GM19468 (cell line): ENCODE measurements around the gene ZSCAN18.

Experiments used
- ATAC-seq: cut with Tn5 transposase; IDR thresholded peaks from one replicate; pipeline ENCODE4 v1.9.1; 2021; ENCODE audit warnings: mild to moderate bottlenecking, moderate library complexity, moderate number of reproducible peaks; ENCODE audit not compliant: unreplicated experiment; ENCODE audit errors: extremely low read depth

ZSCAN18 gene

DNA sequence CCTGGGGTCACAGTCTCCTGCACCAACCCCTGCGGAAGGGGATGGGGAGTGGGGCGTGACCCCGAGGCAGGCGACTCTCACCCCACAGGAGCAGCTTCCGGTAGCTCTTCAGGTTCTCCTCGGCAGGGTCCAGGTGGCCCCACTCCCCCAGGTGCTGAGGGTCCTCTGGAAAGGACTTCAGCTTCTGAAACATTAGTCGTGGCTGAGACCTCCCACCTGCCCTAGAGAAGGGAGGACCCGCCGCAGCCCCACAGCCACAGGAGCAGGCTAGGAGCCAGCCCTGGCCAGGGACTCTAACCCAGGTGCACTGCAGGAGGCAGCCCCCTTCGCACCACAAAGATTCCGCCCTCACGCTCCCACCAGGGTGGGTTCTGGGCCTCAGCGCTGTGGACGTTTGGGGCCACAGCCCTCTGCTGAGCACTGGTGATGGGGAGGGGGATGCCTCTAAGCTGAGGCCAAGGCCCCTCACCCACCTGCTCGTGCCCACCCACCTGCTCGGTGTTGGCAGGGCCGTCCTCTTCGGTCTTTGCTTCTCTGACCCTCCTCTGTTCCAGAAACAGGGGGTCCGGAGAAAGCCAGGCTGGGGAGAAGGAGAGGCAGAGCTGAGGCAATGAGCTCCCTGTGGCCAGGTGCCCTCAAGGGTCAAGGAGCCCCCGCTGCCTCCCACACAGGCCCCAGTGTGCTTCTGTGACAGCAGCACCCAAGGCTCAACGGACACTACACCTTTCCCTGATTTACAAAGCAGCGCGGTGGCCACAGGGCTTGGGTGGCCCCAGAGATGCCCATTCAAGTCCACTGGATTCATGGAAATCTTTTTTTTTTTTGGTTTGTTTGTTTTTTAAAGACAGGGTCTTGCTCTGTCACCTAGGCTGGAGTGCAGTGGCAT is 11.0 kb downstream of the ZSCAN18 start:
- ATAC-seq: no peak

GRCh38 chr19:58085348-58085875 is 12.6 kb downstream of the ZSCAN18 start:
- no peak for ATAC-seq

GRCh38 chr19:58084596-58085347 is 13.3 kb downstream of the ZSCAN18 start:
- ATAC-seq: no peak

DNA sequence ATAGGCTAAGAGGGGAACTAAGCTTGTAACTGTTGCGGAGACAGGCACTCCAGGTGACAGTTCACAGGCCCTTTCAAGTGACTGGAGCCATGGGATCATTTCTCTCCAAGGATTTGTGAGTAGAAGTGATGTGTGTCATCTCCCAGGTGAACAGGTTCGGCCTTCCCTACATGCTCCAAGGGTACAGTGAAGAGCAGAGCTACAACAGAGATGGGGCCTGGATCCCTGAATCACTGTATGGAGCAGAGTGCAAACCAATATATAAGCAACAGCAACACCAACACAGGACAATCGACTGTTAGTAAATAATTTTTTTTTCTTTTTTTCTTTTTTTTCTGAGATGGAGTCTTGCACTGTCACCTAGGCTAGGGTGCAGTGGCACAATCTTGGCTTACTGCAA is 15.0 kb downstream of the ZSCAN18 start:
- no peak for ATAC-seq

DNA sequence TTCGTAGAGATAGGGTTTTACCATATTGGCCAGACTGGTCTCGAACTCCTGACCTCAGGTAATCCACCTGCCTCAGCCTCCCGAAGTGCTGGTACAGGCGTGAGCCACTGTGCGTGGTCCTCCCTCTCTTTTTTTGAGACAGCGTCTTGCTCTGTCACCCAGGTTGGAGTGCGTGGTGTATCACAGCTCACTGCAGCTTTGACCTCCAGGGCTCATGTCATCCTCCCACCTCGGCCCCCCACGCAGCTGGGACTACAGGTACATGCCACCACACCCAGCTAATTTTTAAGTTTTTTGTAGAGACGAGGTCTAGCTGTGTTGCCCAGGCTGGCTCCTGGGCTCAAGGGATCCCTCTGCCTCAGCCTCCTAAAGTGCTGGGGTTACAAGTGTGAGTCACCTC is 18.2 kb downstream of the ZSCAN18 start:
- no peak for ATAC-seq

- ATAC-seq: no peak
Observed at GRCh38 chr19:58067240-58067912, 30.7 kb downstream of the ZSCAN18 start.

DNA sequence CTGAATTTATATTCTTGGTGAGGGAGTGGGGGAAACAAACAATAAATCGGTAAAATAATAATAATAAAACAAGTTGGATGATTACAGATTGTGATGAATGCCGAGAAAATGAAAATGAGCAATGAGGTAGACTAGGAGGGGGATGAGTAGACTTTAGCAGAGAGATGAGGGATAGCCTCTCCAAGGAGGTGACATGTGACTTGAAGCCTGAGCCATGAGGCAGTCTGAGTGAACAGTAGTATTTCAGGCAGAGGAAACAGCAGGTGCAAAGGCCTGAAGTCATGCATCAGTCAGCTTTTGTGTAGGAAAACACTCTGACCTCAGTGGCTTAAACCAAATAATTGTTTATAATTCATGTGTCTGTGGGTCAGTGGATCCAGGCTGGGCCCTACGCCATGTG is 34.3 kb downstream of the ZSCAN18 start:
- no peak for ATAC-seq

GRCh38 chr19:58060231-58060630 is 37.8 kb downstream of the ZSCAN18 start:
- ATAC-seq: no peak

- no peak for ATAC-seq
Observed at GRCh38 chr19:58059671-58060078, 38.4 kb downstream of the ZSCAN18 start.

GRCh38 chr19:58059003-58059670 is 38.9 kb downstream of the ZSCAN18 start, which contains the start of gene ZNF135:
Gene ZNF135 (plus strand): TSS chr19:58059282. CDS start chr19:58060003, 721 bp downstream.
- no peak for ATAC-seq

DNA sequence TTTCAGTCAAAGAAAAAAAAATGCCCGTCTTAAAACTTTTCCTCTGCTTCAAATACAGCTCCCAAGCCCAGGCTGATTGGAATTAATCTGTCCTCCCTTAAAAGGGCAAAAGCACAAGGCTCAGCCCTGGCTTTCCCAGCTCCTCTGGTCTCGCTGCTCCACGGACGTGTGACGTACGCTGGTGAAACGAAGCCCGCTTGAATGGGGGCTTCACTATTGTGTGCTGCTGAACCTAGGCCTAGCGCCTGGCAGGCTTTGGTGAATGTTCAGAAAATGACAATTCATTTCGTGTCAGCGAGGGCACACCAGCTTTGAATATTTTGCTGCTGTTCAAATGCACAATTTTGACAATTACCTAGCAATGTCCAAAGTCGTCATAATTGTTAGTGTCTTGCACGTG is 39.6 kb downstream of the ZSCAN18 start:
- ATAC-seq: no peak

DNA sequence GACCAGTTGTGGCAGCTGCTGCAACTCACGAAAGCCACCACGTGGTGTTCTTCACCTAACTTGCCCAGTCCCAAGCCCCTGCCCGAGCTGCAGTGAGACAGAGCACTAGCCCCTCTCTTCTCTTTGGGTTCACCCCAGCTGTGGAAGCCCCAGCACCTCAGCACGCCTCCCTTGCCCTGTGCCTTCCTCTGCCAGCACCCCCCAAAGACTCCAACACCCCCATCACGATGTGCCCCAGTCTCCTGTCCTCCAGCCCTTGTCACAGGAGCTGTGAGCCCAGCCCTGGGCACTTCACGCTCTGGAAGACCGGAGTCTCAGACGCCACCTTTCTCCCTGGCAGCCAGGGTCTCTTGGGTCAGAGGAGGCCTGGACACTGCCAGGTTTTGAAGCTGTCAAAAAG is 41.2 kb downstream of the ZSCAN18 start:
- no peak for ATAC-seq

DNA sequence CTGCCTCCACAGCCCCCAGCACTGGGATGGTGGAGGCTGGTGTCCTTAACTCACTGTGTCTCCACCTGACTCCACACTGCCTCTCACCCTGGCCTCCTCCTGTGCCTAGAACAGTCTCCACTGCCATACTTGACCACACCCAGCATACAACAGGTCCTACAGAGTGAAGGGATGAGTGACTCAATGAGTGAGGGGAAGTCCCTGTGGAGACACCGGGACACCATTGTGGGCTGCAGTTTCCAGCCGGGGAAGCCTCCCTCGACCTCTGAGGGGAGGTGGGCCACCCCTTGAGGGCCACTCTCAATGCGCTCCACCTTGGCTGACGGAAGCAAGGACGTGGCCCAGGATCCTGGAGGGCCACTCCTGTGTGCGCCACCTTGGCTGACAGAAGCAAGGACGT is 41.8 kb downstream of the ZSCAN18 start:
- no peak for ATAC-seq

DNA sequence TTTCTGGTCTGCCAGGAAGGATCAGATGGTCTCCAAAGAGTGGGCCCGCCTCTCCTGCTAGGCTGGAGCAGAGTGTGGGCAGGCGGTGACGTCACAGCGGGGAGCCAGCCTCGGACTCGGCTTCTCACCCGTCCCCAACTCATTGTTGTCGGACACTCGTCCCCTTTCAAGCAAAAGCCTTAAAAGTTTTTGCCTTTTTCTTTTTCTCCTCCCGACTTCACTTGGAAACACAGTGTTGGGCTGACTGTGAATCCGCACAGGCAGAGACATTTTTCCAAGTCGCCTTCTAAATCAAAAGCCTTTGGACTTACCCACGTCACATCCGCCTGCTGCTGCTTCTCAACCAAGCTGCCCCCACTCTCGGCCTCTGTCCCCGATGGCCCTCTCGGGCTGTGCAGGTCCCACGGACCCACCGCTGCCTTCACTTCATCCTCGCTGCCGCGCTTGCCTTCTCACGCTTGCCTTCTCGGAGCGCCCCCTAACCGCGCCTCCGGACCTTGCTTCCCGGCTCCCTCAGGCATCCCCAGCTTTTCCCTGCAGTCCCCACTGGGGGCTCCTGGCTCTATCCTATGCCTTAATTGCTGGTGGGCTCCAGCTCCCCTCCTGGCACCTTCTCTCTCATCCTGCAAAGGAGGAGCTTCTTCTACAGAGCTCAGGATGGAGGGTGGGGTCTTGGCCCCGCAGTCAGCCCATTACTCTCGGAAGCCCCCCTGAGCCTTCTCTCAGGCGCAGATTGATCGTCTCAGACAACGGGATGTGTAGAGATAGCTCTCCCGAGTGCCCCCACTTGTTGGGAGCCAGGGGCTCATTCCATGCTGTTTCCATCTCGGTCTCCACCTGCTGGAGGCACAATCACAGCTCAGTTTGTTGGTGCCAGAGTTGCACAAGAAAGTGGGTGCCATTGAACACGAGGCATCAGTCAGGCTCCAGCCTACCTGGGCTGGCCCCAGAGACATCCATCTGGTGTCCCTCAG is 42.8 kb downstream of the ZSCAN18 start:
- ATAC-seq: no peak

DNA sequence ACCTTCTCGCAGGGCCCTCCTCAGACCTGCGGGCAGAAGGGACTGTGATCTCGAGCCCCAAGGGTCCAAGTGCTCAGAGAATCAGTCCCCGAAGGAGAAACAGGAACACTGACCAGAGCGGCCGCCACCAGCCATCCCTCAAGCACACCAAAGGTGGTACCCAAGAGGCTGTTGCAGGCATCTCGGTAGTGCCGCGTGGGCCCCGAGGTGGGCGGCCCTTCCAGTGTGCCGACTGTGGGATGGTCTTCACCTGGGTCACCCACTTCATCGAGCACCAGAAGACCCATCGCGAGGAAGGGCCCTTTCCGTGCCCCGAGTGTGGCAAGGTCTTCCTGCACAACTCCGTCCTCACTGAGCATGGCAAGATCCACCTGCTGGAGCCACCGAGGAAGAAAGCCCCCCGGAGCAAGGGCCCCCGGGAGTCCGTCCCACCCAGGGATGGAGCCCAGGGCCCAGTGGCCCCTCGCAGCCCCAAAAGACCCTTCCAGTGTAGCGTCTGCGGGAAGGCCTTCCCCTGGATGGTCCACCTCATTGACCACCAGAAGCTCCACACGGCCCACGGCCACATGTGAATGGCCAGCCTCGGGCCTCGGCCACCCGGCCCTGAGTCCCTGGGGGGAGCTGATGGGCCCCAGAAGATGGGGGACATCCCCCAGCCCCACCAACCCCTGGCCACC is 44.4 kb downstream of the ZSCAN18 start:
- ATAC-seq: no peak

- ATAC-seq: no peak
Observed at GRCh38 chr19:58052256-58052655, 45.8 kb downstream of the ZSCAN18 start.

- no peak for ATAC-seq
Observed at GRCh38 chr19:58047672-58048071, 50.4 kb downstream of the ZSCAN18 start.

GRCh38 chr19:58046856-58047255 is 51.2 kb downstream of the ZSCAN18 start:
- no peak for ATAC-seq
